ENCODE measurements around the gene FAAP100. TPM values are rescaled to one million over a fixed set of nuclear protein-coding genes. Genes with fewer than 3 reads are reported as not detected.

The FAAP100 gene
- polyA plus RNA-seq, 1 of the 3 experiments (the other 2 are of a cell fraction), result 18.9 TPM

GRCh38 chr17:81491181-81491581 lies 61.0 kb downstream of the FAAP100 start (continued):
- TF ChIP-seq POLR2AphosphoS5 (IDR thresholded peaks at IDR 0.05; ENCODE audit: low read depth, low read length), result no peak
- no peak for TF ChIP-seq NRF1 (IDR thresholded peaks at IDR 0.05; ENCODE audit: low read depth, low read length)
- no peak for TF ChIP-seq TCF12 (IDR thresholded peaks at IDR 0.05)

- WGBS (ENCODE audit: low lambda C conversion rate), result 67% methylated on average over 12 of the region's 14 CpGs
- H2AFZ ChIP-seq (ENCODE audit: low read depth), result no peak overlapping the region
- ChIA-PET POLR2A (interaction anchor here (1.5 kb wide), 1 partner anchor 18 kb away, joined by 3 read pairs; no protein-coding TSS in a partner anchor), CTCF (interaction anchor here (0.7 to 3.5 kb wide), 12 partner anchors 12 to 237 kb away, joined by 3 to 15 read pairs (median 6); no protein-coding TSS in a partner anchor)
- H3K9me3 ChIP-seq, result no peaks in the 10 kb centered on the region
- DNase-seq, result no peak
- peaks cover 18% of the 10 kb centered on the region for H3F3A ChIP-seq (replicated peaks; ENCODE audit: insufficient read depth)
- H3K9me2 ChIP-seq, result no peaks in the 10 kb centered on the region
- no peaks in the 10 kb centered on the region for H4K20me1 ChIP-seq (ENCODE audit: insufficient read depth)
- H3K27me3 ChIP-seq (ENCODE audit: insufficient read depth), result no peaks in the 10 kb centered on the region
- H3K4me2 ChIP-seq, result no peak overlapping the region
- no peaks in the 10 kb centered on the region for H3K36me3 ChIP-seq (replicated peaks in 1 of 2; ENCODE audit: control insufficient read depth in 1 of 2, insufficient read depth in 2 of 2, low read length in 1 of 2)
- H3K79me2 ChIP-seq (ENCODE audit: insufficient read depth), result no peaks in the 10 kb centered on the region
- H3K4me1 ChIP-seq (ENCODE audit: control insufficient read depth in 1 of 2, insufficient read depth in 2 of 2, low read depth in 1 of 2, low read length in 1 of 2), result peaks cover 6 to 15% of the 10 kb centered on the region in 2 experiments; a peak in 2 of 4 replicates
- no peak overlapping the region for H3K9ac ChIP-seq
- H3K27ac ChIP-seq (ENCODE audit: low read depth in 2 of 2, low read length in 1 of 2), result no peak overlapping the region
- TF ChIP-seq CTCF (IDR thresholded peaks at IDR 0.05), result no peak; the same call in 1 of the 2 replicates
- TF ChIP-seq MEF2A (IDR thresholded peaks at IDR 0.05; ENCODE audit: borderline replicate concordance, low read depth), result no peak
- TF ChIP-seq GABPA (IDR thresholded peaks at IDR 0.05; ENCODE audit: low read depth), result no peak
- no peak for TF ChIP-seq FOXM1 (IDR thresholded peaks at IDR 0.05; ENCODE audit: low read depth)
- TF ChIP-seq YY1 (IDR thresholded peaks at IDR 0.05; ENCODE audit: low read depth), result no peak
- TF ChIP-seq MXI1 (IDR thresholded peaks at IDR 0.05; ENCODE audit: low read depth, low read length), result no peak
- no peak for TF ChIP-seq TCF12 (IDR thresholded peaks at IDR 0.05)
- no peak for TF ChIP-seq RAD21 (IDR thresholded peaks at IDR 0.05; ENCODE audit: low read length)
- TF ChIP-seq SIN3A (IDR thresholded peaks at IDR 0.05; ENCODE audit: borderline replicate concordance, low read depth, low read length), result no peak
- TF ChIP-seq USF2 (IDR thresholded peaks at IDR 0.05; ENCODE audit: borderline replicate concordance, low read depth, low read length), result no peak
- no peak for TF ChIP-seq ELF1 (IDR thresholded peaks at IDR 0.05)
- no peak for TF ChIP-seq POLR2AphosphoS5 (IDR thresholded peaks at IDR 0.05; ENCODE audit: low read depth, low read length)
- no peak for TF ChIP-seq FOXJ3 (CRISPR knock-in tag; IDR thresholded peaks at IDR 0.05)
- no peak for TF ChIP-seq FOSL2 (IDR thresholded peaks at IDR 0.05; ENCODE audit: borderline replicate concordance, low read depth)
- no peak for TF ChIP-seq PBX3 (IDR thresholded peaks at IDR 0.05)
- TF ChIP-seq NRF1 (IDR thresholded peaks at IDR 0.05; ENCODE audit: low read depth, low read length), result no peak
- TF ChIP-seq USF1 (IDR thresholded peaks at IDR 0.05; ENCODE audit: borderline replicate concordance, low read depth), result no peak
- no peak for TF ChIP-seq GATA2 (CRISPR knock-in tag; IDR thresholded peaks at IDR 0.05)
- TF ChIP-seq JUND (IDR thresholded peaks at IDR 0.05), result no peak
- no peak overlapping the region for H3K4me3 ChIP-seq (ENCODE audit: low read depth in 2 of 2, low read length in 1 of 2)
Observed at GRCh38 chr17:81489998-81490992, 61.9 kb downstream of the FAAP100 start.
